ENCODE data around the gene MBTPS1. TPM values are rescaled to one million over a fixed set of nuclear protein-coding genes. Genes with fewer than 3 reads are reported as not detected.

Gene MBTPS1
- total RNA-seq, 4 donors from 2014 or later, result 126 to 185 (median 166) TPM

- intact Hi-C loops (cut with DNase I), result no loop called here
- no peak for DNase-seq
- H3K9me3 ChIP-seq, result no peaks in the 10 kb centered on the region
- H3K27me3 ChIP-seq, result no peaks in the 10 kb centered on the region
- TF ChIP-seq CTCF (IDR thresholded peaks at IDR 0.05), result no peak
- no peak for TF ChIP-seq POLR2A (IDR thresholded peaks at IDR 0.05)
- H3K36me3 ChIP-seq, result no peaks in the 10 kb centered on the region
- no peak overlapping the region for H3K4me3 ChIP-seq (replicated peaks in 1 of 3)
- H3K27ac ChIP-seq, result peak overlapping the region; percentile 34 to 67 (median 64)
- WGBS, 2 donors, result 69 to 71% methylated on average over 3 of the region's 3 CpGs
- peaks cover 37 to 41% of the 10 kb centered on the region in 2 donors for H3K4me1 ChIP-seq
Observed at GRCh38 chr16:84104231-84104630, 12.5 kb downstream of the MBTPS1 start.

GRCh38 chr16:84103678-84104077 lies 13.1 kb downstream of the MBTPS1 start:
- peak overlapping the region; percentile 34 to 67 (median 64) for H3K27ac ChIP-seq
- H3K4me1 ChIP-seq, result peaks cover 37 to 41% of the 10 kb centered on the region in 2 donors
- no peak overlapping the region for H3K4me3 ChIP-seq (replicated peaks in 1 of 3)
- no peaks in the 10 kb centered on the region for H3K9me3 ChIP-seq
- 19 to 36% methylated on average over 5 of the region's 5 CpGs for WGBS, 2 donors
- peak; percentile 59 to 67 for DNase-seq
- no peaks in the 10 kb centered on the region for H3K36me3 ChIP-seq
- intact Hi-C loops (cut with DNase I), result no loop called here
- TF ChIP-seq CTCF (IDR thresholded peaks at IDR 0.05) (no peak), POLR2A (IDR thresholded peaks at IDR 0.05) (peak in 1 of 2 donors; percentile 4)
- no peaks in the 10 kb centered on the region for H3K27me3 ChIP-seq

- TF ChIP-seq POLR2A (IDR thresholded peaks at IDR 0.05) (no peak), CTCF (IDR thresholded peaks at IDR 0.05) (no peak)
- 54 to 59% methylated on average over 7 of the region's 7 CpGs for WGBS, 2 donors
- Histone ChIP-seq H3K4me3 (replicated peaks in 1 of 3) (no peak overlapping the region), H3K4me1 (peaks cover 15 to 16% of the 10 kb centered on the region in 2 donors), H3K36me3 (peaks cover 11 to 22% of the 10 kb centered on the region in 2 donors), H3K9me3 (no peaks in the 10 kb centered on the region), H3K27me3 (no peaks in the 10 kb centered on the region), H3K27ac (peak overlapping the region in 2 of 3 donors; percentile 8 to 33)
- peak in 1 of 2 donors; percentile 29 for DNase-seq
- intact Hi-C loops (cut with DNase I), result no loop called here
Observed at GRCh38 chr16:84098939-84099338, 17.8 kb downstream of the MBTPS1 start.

GRCh38 chr16:84096447-84097005 lies 20.2 kb downstream of the MBTPS1 start:
- DNase-seq, result peak in 1 of 2 donors; percentile 27
- WGBS, 2 donors, result 61 to 66% methylated on average over 4 of the region's 4 CpGs
- Histone ChIP-seq H3K4me3 (replicated peaks in 1 of 3) (no peak overlapping the region), H3K36me3 (peaks cover 32 to 39% of the 10 kb centered on the region in 2 donors), H3K4me1 (peaks cover 0 to 8% of the 10 kb centered on the region in 2 donors), H3K27me3 (no peaks in the 10 kb centered on the region), H3K9me3 (no peaks in the 10 kb centered on the region), H3K27ac (peak overlapping the region in 2 of 3 donors; percentile 43 to 60)
- TF ChIP-seq POLR2A (IDR thresholded peaks at IDR 0.05), result no peak
- no peak for TF ChIP-seq CTCF (IDR thresholded peaks at IDR 0.05)
- intact Hi-C loops (cut with DNase I), result no loop called here

- intact Hi-C loops (cut with DNase I), result no loop called here
- no peak overlapping the region for H3K4me3 ChIP-seq (replicated peaks in 1 of 3)
- H3K9me3 ChIP-seq, result no peaks in the 10 kb centered on the region
- H3K4me1 ChIP-seq, result peaks cover 0 to 8% of the 10 kb centered on the region in 2 donors
- WGBS, 2 donors, result 92 to 93% methylated on average over 12 to 14 of the region's 14 CpGs
- DNase-seq, result no peak
- H3K36me3 ChIP-seq, result peaks cover 42 to 50% of the 10 kb centered on the region in 2 donors
- H3K27me3 ChIP-seq, result no peaks in the 10 kb centered on the region
- TF ChIP-seq POLR2A (IDR thresholded peaks at IDR 0.05) (no peak), CTCF (IDR thresholded peaks at IDR 0.05) (no peak)
- H3K27ac ChIP-seq, result peak overlapping the region in 1 of 3 donors; percentile 60
Observed at GRCh38 chr16:84095466-84095865, 21.3 kb downstream of the MBTPS1 start.

All from thyroid gland (tissue), 4 donors.